22Rv1 (cell line): ENCODE measurements around the gene COL23A1.

Experiments
- CTCF ChIP-seq: fragments of 450-650 bp; IDR thresholded peaks from 2 replicates; pipeline ENCODE4 v1.5.1; 2017; ENCODE audit warnings: mild to moderate bottlenecking
- ZFX ChIP-seq: fragments of 450-650 bp; IDR thresholded peaks from 2 replicates; pipeline ENCODE4 v1.6.1; 2017; ENCODE audit warnings: antibody characterized with exemption, borderline replicate concordance

- TF ChIP-seq CTCF (no peak), ZFX (no peak)
Observed at GRCh38 chr5:178561746-178562264, 28.4 kb downstream of the COL23A1 start.
